Measurements from ENCODE around the gene DAPK2. TPM values are rescaled to one million over a fixed set of nuclear protein-coding genes. Genes with fewer than 3 reads are reported as not detected.

The DAPK2 gene
- total RNA-seq, 4 donors from 2014 or later = 28.5 to 70.8 (median 52.7) TPM

DNA sequence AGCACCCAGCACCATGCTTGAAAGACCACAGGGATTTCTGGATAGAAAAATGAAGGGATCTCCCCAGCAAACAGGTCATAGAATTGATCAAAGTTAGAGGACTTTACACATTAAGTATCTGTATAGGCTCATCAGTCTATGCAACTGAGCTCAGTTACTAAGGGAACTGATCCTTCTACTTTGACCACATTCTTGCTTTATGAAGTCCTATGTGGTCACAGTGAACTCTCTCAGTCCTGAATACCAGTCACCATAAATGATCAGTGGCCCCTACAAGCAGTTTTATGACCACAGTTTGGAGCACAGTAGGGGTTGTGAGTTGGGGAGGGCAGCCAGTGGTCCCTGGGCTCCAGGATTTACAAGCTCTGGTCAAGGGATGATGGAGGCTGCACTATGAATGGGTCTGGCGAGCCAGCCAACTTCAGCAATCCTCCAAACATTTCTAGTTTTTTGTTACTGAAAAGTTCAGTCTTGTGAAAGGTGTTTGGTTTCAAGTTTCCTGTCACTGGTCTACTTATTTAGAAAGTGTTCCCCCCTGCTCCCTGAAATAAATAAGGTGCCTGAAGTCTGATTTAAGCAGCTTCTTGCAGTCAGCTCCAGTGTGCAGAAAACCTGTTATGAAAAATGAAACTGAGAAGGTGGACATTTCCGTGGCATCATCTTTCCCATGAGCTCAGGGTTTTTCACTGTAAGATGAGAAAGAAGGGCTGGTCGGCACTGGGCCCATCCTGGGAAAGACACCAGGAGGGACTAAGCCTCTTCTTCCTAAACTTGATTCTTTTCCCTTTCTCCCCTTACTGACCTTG is 75.5 kb downstream of the DAPK2 start:
- H3K4me3 ChIP-seq = no peak overlapping the region
- in situ Hi-C loops (cut with MboI; ENCODE audit: low sequenced_read_pairs in 4 of 4) = no loop called here
- H3K36me3 ChIP-seq = no peaks in the 10 kb centered on the region
- ATAC-seq (peak; percentile 65 to 69), DNase-seq (peak; percentile 53 to 80)
- H3K4me1 ChIP-seq = peaks cover 92 to 94% of the 10 kb centered on the region in 2 donors
- no peaks in the 10 kb centered on the region for H3K9me3 ChIP-seq
- intact Hi-C loops (cut with DNase I; ENCODE audit: low total_unique reads) = no loop called here
- H3K27me3 ChIP-seq = no peaks in the 10 kb centered on the region
- TF ChIP-seq POLR2A (IDR thresholded peaks at IDR 0.05) = peak in 1 of 2 donors; percentile 16
- TF ChIP-seq, protein P1, sequence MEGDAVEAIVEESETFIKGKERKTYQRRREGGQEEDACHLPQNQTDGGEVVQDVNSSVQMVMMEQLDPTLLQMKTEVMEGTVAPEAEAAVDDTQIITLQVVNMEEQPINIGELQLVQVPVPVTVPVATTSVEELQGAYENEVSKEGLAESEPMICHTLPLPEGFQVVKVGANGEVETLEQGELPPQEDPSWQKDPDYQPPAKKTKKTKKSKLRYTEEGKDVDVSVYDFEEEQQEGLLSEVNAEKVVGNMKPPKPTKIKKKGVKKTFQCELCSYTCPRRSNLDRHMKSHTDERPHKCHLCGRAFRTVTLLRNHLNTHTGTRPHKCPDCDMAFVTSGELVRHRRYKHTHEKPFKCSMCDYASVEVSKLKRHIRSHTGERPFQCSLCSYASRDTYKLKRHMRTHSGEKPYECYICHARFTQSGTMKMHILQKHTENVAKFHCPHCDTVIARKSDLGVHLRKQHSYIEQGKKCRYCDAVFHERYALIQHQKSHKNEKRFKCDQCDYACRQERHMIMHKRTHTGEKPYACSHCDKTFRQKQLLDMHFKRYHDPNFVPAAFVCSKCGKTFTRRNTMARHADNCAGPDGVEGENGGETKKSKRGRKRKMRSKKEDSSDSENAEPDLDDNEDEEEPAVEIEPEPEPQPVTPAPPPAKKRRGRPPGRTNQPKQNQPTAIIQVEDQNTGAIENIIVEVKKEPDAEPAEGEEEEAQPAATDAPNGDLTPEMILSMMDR (IDR thresholded peaks at IDR 0.05 in 4 of 5, conservative IDR thresholded peaks at IDR 0.05 in 1 of 5) = no peak
- H3K27ac ChIP-seq = peak overlapping the region; percentile 87 to 93 (median 91)

DNA sequence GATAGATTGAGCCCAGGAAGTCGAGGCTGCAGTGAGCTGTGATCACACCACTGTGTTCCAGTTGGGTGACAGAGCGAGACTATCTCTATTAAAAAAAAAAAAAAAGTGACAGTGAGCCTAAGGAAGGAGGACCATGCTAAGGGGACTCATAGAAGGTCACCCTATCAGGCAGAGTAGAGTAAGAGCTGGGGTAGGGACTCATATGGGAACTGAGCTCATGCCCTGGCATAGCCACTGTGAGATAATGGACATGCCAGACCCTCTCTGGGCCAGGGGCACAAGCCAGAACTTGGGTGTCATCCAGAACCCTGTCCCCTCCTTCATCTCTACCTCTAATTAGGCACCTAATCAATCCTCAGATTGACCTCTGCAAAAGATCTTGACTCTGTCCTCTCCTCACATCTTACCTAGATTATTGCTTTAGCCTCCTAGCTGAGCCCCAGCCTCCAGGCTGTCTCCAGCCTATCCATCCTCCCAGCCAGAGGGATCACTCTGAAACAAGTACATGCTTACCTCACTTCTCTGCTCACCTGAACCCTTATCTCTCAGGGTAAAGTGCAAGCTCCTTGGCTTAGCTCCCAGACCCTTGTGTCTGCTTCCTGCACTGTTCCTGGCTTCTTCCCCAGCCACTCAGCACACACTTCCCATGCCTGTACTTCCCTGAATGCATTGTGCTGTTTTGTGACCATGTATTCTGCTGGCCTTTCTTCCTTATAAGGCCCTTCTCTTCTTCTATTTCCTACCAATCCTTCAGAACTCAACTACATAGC is 76.4 kb downstream of the DAPK2 start:
- Histone ChIP-seq H3K27ac (peak overlapping the region; percentile 87 to 93 (median 91)), H3K4me1 (peaks cover 97 to 100% of the 10 kb centered on the region in 2 donors)
- intact Hi-C loops (cut with DNase I; ENCODE audit: low total_unique reads) = loop anchor here (2.0 to 5.0 kb wide), 4 partner anchors 17 to 77 kb away; partner anchors contain the start of gene DAPK2

DNA sequence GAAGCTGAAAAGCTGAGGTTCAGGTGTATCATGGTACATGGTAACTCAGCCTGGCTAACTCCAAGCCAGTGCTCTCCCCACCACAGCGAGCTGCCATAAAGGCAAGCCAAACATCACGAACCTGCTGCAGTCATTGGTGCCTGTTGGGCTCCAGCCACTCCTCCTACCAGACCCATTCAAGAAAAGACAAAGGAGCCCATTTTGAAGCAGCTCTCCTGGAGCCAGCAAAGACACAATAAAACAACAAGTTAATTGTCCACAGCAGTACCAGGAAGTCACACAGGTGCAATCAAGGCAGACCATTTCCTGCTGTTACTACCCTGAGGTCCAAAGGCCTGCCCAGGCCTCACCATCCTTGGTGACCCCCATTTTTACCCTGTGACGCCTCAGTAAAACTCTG is 77.6 kb downstream of the DAPK2 start:
- in situ Hi-C loops (cut with MboI; ENCODE audit: low sequenced_read_pairs in 4 of 4) (no loop called here), intact Hi-C loops (cut with DNase I; ENCODE audit: low total_unique reads) (loop anchor here (2.0 to 5.0 kb wide), 4 partner anchors 18 to 79 kb away; partner anchors contain the start of gene DAPK2)
- Histone ChIP-seq H3K27ac (peak overlapping the region; percentile 87 to 93 (median 91)), H3K4me1 (peaks cover 86 to 89% of the 10 kb centered on the region in 2 donors), H3K36me3 (peaks cover 0 to 4% of the 10 kb centered on the region in 2 donors), H3K4me3 (no peak overlapping the region), H3K27me3 (no peaks in the 10 kb centered on the region), H3K9me3 (no peaks in the 10 kb centered on the region)
- ATAC-seq (no peak), DNase-seq (no peak)
- no peak for TF ChIP-seq POLR2A (IDR thresholded peaks at IDR 0.05)
- TF ChIP-seq, protein P1 (IDR thresholded peaks at IDR 0.05 in 4 of 5, conservative IDR thresholded peaks at IDR 0.05 in 1 of 5) = no peak

More for the DNA sequence above, 76.4 kb downstream of the DAPK2 start:
- Histone ChIP-seq H3K9me3 (no peaks in the 10 kb centered on the region), H3K4me3 (no peak overlapping the region), H3K27me3 (no peaks in the 10 kb centered on the region), H3K36me3 (no peaks in the 10 kb centered on the region)
- no peak for TF ChIP-seq POLR2A (IDR thresholded peaks at IDR 0.05)
- TF ChIP-seq, protein P1 (IDR thresholded peaks at IDR 0.05 in 4 of 5, conservative IDR thresholded peaks at IDR 0.05 in 1 of 5) = no peak
- no peak for ATAC-seq
- in situ Hi-C loops (cut with MboI; ENCODE audit: low sequenced_read_pairs in 4 of 4) = no loop called here
- peak in 1 of 2 donors; percentile 39 for DNase-seq

DNA sequence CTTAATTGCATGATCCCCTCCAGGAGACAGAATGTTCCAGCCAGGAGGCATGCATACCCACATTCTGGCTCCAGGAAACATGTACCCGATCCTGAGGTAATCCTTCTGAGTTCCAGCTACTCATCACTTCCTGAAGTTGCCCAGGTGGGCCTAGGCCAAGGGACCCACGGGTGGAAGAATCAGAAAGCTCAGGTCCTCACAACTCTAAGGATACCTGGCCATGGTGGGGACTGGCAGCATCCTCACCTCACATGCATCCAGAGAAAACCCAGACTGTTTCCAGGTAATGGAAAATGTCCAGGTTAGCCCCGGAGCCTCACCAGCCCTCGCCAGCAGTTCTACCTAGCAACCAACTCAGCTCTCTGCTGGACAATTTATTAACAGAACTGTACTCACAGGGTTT is 78.2 kb downstream of the DAPK2 start:
- H3K27ac ChIP-seq = peak overlapping the region; percentile 87 to 93 (median 91)
- ATAC-seq (peak; percentile 85), DNase-seq (peak; percentile 76 to 86)
- H3K27me3 ChIP-seq = no peaks in the 10 kb centered on the region
- H3K9me3 ChIP-seq = no peaks in the 10 kb centered on the region
- TF ChIP-seq, protein P1 (IDR thresholded peaks at IDR 0.05 in 4 of 5, conservative IDR thresholded peaks at IDR 0.05 in 1 of 5) = no peak
- TF ChIP-seq POLR2A (IDR thresholded peaks at IDR 0.05) = peak in 1 of 2 donors; percentile 35
- peaks cover 0 to 10% of the 10 kb centered on the region in 2 donors for H3K36me3 ChIP-seq
- H3K4me1 ChIP-seq = peaks cover 80 to 83% of the 10 kb centered on the region in 2 donors
- in situ Hi-C loops (cut with MboI; ENCODE audit: low sequenced_read_pairs in 4 of 4) = no loop called here
- intact Hi-C loops (cut with DNase I; ENCODE audit: low total_unique reads) = loop anchor here (2.0 to 5.0 kb wide), 4 partner anchors 19 to 79 kb away; partner anchors contain the start of gene DAPK2
- H3K4me3 ChIP-seq = no peak overlapping the region
